Measurements from ENCODE around the gene SPIRE1.

Gene SPIRE1

GRCh38 chr18:12517142-12517825 lies 140.6 kb downstream of the SPIRE1 start:
- TF ChIP-seq CSRNP3 (CRISPR knock-in tag; IDR thresholded peaks at IDR 0.05) (no peak), OSR1 (CRISPR knock-in tag; IDR thresholded peaks at IDR 0.05) (no peak), TOX (CRISPR knock-in tag; IDR thresholded peaks at IDR 0.05; ENCODE audit: borderline replicate concordance) (no peak), GLIS3 (CRISPR knock-in tag; IDR thresholded peaks at IDR 0.05) (no peak), ESRRG (CRISPR knock-in tag; IDR thresholded peaks at IDR 0.05) (no peak), RARB (CRISPR knock-in tag; IDR thresholded peaks at IDR 0.05) (no peak), BACH2 (CRISPR knock-in tag; IDR thresholded peaks at IDR 0.05; ENCODE audit: borderline replicate concordance) (no peak), TCF4 (CRISPR knock-in tag; IDR thresholded peaks at IDR 0.05; ENCODE audit: borderline replicate concordance) (no peak), SNAI2 (CRISPR knock-in tag; IDR thresholded peaks at IDR 0.05) (no peak), CSDC2 (CRISPR knock-in tag; IDR thresholded peaks at IDR 0.05) (no peak), ISL1 (CRISPR knock-in tag; IDR thresholded peaks at IDR 0.05) (no peak), ZNF8 (CRISPR knock-in tag; IDR thresholded peaks at IDR 0.05) (no peak), ZFP30 (CRISPR knock-in tag; IDR thresholded peaks at IDR 0.05) (no peak), ZC3H10 (CRISPR knock-in tag; IDR thresholded peaks at IDR 0.05) (no peak), PATZ1 (CRISPR knock-in tag; IDR thresholded peaks at IDR 0.05; ENCODE audit: borderline replicate concordance) (no peak), ZFP3 (CRISPR knock-in tag; IDR thresholded peaks at IDR 0.05) (no peak), PPARA (CRISPR knock-in tag; IDR thresholded peaks at IDR 0.05; ENCODE audit: borderline replicate concordance) (no peak)
- TF ChIP-seq, protein P1, sequence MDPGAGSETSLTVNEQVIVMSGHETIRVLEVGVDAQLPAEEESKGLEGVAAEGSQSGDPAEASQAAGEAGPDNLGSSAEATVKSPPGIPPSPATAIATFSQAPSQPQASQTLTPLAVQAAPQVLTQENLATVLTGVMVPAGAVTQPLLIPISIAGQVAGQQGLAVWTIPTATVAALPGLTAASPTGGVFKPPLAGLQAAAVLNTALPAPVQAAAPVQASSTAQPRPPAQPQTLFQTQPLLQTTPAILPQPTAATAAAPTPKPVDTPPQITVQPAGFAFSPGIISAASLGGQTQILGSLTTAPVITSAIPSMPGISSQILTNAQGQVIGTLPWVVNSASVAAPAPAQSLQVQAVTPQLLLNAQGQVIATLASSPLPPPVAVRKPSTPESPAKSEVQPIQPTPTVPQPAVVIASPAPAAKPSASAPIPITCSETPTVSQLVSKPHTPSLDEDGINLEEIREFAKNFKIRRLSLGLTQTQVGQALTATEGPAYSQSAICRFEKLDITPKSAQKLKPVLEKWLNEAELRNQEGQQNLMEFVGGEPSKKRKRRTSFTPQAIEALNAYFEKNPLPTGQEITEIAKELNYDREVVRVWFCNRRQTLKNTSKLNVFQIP (CRISPR knock-in tag; IDR thresholded peaks at IDR 0.05; ENCODE audit: borderline replicate concordance, low read depth), result no peak
- ATAC-seq, result no peak

DNA sequence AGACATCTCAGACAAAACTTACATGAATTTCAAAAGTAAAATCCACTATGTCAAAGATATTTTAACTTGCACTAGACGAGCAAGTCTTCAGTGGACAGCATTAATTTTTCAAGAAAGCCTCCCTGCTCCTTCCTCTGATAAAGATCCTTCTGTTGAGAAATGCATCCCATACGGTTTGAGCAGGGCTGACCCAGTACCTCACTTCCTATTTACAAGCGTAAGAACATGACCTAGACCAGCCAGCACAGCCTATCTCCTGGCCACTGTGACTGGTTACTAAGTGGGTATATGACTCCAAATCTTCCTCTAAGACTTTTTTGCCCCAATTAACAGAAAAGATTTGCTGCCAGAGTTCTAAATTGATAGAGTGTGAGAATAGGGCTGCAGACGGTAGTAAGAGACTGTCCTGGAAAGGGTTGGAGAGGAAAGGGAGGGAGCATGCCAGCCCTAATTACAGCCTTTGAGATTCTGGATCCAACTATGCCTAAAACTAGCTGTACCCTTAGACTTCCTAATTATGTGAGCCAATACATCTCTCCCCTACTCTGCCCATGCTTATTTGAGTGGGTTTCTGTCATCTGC lies 141.8 kb downstream of the SPIRE1 start:
- no peak for TF ChIP-seq ARNTL (CRISPR knock-in tag; IDR thresholded peaks at IDR 0.05; ENCODE audit: borderline replicate concordance, low read depth)
- TF ChIP-seq CSRNP3 (CRISPR knock-in tag; IDR thresholded peaks at IDR 0.05), result no peak
- no peak for TF ChIP-seq ZNF8 (CRISPR knock-in tag; IDR thresholded peaks at IDR 0.05)
- TF ChIP-seq, protein P2, sequence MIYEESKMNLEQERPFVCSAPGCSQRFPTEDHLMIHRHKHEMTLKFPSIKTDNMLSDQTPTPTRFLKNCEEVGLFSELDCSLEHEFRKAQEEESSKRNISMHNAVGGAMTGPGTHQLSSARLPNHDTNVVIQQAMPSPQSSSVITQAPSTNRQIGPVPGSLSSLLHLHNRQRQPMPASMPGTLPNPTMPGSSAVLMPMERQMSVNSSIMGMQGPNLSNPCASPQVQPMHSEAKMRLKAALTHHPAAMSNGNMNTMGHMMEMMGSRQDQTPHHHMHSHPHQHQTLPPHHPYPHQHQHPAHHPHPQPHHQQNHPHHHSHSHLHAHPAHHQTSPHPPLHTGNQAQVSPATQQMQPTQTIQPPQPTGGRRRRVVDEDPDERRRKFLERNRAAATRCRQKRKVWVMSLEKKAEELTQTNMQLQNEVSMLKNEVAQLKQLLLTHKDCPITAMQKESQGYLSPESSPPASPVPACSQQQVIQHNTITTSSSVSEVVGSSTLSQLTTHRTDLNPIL (CRISPR knock-in tag; IDR thresholded peaks at IDR 0.05; ENCODE audit: low read depth), result no peak
- no peak for ATAC-seq

- no peak for TF ChIP-seq ESRRG (CRISPR knock-in tag; IDR thresholded peaks at IDR 0.05)
- no peak for TF ChIP-seq ISL1 (CRISPR knock-in tag; IDR thresholded peaks at IDR 0.05)
- TF ChIP-seq ZFP3 (CRISPR knock-in tag; IDR thresholded peaks at IDR 0.05), result no peak
- no peak for ATAC-seq
Observed at GRCh38 chr18:12515550-12515949, 142.4 kb downstream of the SPIRE1 start.

DNA sequence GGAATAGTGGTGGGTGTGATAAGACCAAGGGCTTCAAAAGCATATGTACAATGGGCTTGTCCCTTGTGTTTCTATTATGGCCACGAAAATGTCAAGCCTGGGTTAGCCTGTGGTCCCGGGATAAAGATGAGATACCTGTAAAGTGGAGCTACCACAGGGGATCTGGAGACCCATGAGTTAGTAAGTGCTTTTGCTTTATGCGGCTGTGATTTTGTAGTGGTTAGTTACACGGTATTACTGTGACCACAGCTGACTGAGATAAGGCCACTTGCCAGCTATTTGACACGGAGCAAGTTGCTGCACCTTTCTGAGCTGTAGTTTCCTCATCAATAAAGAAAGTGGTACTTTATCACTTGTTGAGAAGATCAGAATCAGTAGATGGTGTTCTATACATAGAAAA lies 150.9 kb downstream of the SPIRE1 start:
- ATAC-seq, result no peak
- TF ChIP-seq ZFP3 (CRISPR knock-in tag; IDR thresholded peaks at IDR 0.05) (no peak), CSRNP3 (CRISPR knock-in tag; IDR thresholded peaks at IDR 0.05) (no peak), ZNF565 (CRISPR knock-in tag; conservative IDR thresholded peaks at IDR 0.05; ENCODE audit: low read depth) (no peak), ZNF8 (CRISPR knock-in tag; IDR thresholded peaks at IDR 0.05) (no peak), TOX (CRISPR knock-in tag; IDR thresholded peaks at IDR 0.05; ENCODE audit: borderline replicate concordance) (no peak), ZFP30 (CRISPR knock-in tag; IDR thresholded peaks at IDR 0.05) (no peak), PATZ1 (CRISPR knock-in tag; IDR thresholded peaks at IDR 0.05; ENCODE audit: borderline replicate concordance) (no peak), SNAI2 (CRISPR knock-in tag; IDR thresholded peaks at IDR 0.05) (no peak), RARB (CRISPR knock-in tag; IDR thresholded peaks at IDR 0.05) (no peak), ESRRG (CRISPR knock-in tag; IDR thresholded peaks at IDR 0.05) (no peak), ZC3H10 (CRISPR knock-in tag; IDR thresholded peaks at IDR 0.05) (no peak), TCF4 (CRISPR knock-in tag; IDR thresholded peaks at IDR 0.05; ENCODE audit: borderline replicate concordance) (no peak), PPARA (CRISPR knock-in tag; IDR thresholded peaks at IDR 0.05; ENCODE audit: borderline replicate concordance) (no peak)
- TF ChIP-seq, protein P2 (CRISPR knock-in tag; IDR thresholded peaks at IDR 0.05; ENCODE audit: low read depth), result no peak
